ENCODE data around the gene PXYLP1. TPM values are rescaled to one million over a fixed set of nuclear protein-coding genes. Genes with fewer than 3 reads are reported as not detected.

PXYLP1 gene
- total and polyA plus RNA-seq, 9 of the 15 experiments (the other 6 are each of a cell fraction or from before 2014, with no cell fraction given): 0.80 to 2.9 (median 1.3) TPM

DNA sequence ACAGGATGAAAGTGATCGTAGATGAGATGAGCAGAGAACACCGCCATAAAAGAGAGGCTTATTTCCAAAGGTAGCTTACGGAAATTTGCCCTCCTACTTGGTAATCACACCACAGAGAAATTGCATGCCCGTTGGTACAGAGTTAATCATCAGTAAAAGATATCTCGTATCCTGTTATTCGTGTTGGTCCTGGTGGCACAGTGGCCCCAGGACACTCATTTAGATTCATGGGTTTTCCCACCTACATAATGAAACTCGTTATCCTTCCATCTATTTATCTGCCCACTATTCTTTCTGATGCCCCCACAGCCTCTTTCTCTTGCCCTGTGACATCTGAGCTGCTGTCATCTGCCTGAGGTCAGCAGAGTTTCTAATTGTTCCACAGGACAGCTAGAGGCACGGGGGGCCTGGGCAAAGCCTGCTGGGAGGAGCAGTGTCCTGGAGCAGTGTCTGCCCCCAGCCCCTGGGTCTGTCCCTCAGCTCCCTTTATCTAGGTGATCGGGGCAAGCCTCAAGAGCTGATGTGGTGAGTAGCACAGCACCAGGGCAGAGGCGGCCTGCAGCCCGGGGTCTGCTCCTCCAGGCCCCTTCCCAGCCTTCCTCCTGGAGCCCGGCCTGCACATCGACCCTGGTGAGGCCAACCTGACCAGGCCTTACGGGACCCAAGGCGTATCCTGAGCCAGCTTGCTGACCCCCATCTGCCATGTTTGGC lies 42.2 kb downstream of the PXYLP1 start (continued):
- no peak for TF ChIP-seq KDM4B (IDR thresholded peaks at IDR 0.05; ENCODE audit: borderline replicate concordance in 2 of 2, low read depth in 1 of 2)

DNA sequence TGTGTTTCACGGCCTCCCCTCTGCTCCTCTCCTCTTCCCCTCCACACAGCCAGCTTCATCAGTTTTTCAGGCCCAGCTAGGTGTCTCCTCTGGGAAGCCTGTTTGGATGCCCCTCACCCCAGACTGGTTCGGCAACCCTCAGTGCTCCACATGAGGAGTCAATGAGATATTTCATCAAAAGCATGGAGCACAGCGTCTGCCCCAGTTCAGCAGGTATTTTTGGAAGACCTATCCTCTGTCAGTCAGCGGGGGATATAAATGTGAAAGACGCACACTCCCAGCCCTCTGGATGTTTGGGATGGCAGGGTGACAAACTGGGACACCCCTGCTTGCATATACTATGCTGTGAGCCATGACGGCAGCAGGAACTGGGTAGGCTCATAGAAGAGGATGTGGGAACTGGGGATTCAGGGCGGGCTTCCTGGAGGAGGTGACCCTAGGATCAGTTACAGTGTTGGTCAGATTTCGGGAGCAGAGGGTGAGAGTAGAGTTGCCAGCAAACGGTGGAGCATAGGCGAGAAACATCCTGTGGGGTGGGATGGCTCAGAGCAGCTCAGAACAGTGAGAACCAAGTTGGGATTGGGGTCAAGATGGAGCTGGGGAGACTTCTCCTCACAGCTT lies 42.9 kb downstream of the PXYLP1 start:
- FAIRE-seq (no peak), ATAC-seq (no peak), DNase-seq (ENCODE audit: extremely low read depth in 1 of 4, low spot score in 3 of 4) (no peak)
- ChIA-PET CTCF (ENCODE audit: low intra/inter-chr PET ratio) (no interaction called here), POLR2A (no interaction called here)
- H3K9ac ChIP-seq (ENCODE audit: insufficient read depth in 1 of 2, low read depth in 2 of 2, low read length in 2 of 2): peak overlapping the region in 1 of 2 experiments; percentile 12; a peak in 1 of 4 replicates
- H3K27me3 ChIP-seq (ENCODE audit: control insufficient read depth in 2 of 2, insufficient read depth in 2 of 2, low read length in 2 of 2): peaks cover 25 to 47% of the 10 kb centered on the region in 2 experiments
- no peaks in the 10 kb centered on the region for H3K36me3 ChIP-seq (ENCODE audit: control insufficient read depth, insufficient read depth, low read length)
- no peak for TF ChIP-seq THRB (CRISPR knock-in tag; conservative IDR thresholded peaks at IDR 0.05)
- no peak for TF ChIP-seq ZNF175 (CRISPR knock-in tag; IDR thresholded peaks at IDR 0.05; ENCODE audit: low read depth)
- no peak for TF ChIP-seq BCLAF1 (IDR thresholded peaks at IDR 0.05; ENCODE audit: borderline replicate concordance in 1 of 2, control insufficient read depth in 1 of 2, low read depth in 2 of 2, low read length in 1 of 2)
- no peak for TF ChIP-seq PHTF2 (CRISPR knock-in tag; IDR thresholded peaks at IDR 0.05)
- TF ChIP-seq ZFP36 (IDR thresholded peaks at IDR 0.05; ENCODE audit: low read depth, low read length, partially characterized antibody): peak; percentile 95
- TF ChIP-seq RBM25 (IDR thresholded peaks at IDR 0.05; ENCODE audit: low read depth, low read length, severe bottlenecking): peak; percentile 29
- no peaks in the 10 kb centered on the region for H3K9me1 ChIP-seq (ENCODE audit: control insufficient read depth, insufficient read depth, low read length)
- intact Hi-C loops (cut with micrococcal nuclease) (loop anchor here (5.0 kb wide), 1 partner anchor 42 kb away; the partner anchor contains the start of gene PXYLP1), in situ Hi-C loops (cut with MboI) (no loop called here)
- no peaks in the 10 kb centered on the region for H3K9me3 ChIP-seq (replicated peaks; ENCODE audit: control insufficient read depth, insufficient read depth, low read depth, low read length)
- H3K4me2 ChIP-seq (ENCODE audit: insufficient read depth, low read length): no peak overlapping the region
- peaks cover 0 to 5% of the 10 kb centered on the region in 2 experiments; a peak in 3 of 5 replicates for H3K4me1 ChIP-seq (replicated peaks in 1 of 2; ENCODE audit: control insufficient read depth in 2 of 2, insufficient read depth in 2 of 2, low read length in 2 of 2)
- H3K27ac ChIP-seq (ENCODE audit: extremely low read depth, low read depth, low read length): no peak overlapping the region
- BruUV-seq (replicated peaks): no TSS peak
- no peaks in the 10 kb centered on the region for H4K20me1 ChIP-seq (replicated peaks; ENCODE audit: control insufficient read depth, insufficient read depth, low read length)
- no peak overlapping the region for H3K4me3 ChIP-seq
- WGBS (ENCODE audit: insufficient coverage, low coverage, missing lambda C conversion rate): 24% methylated on average over 10 of the region's 10 CpGs
- no peaks in the 10 kb centered on the region for H3K79me2 ChIP-seq (ENCODE audit: control insufficient read depth, insufficient read depth, low read length)
- H2AFZ ChIP-seq (ENCODE audit: low read depth, low read length): no peak overlapping the region

All from K562 (cell line).